Stimulated activated CD4-positive, alpha-beta T cell treated with anti-CD3 and anti-CD28 coated beads, TNF-alpha, amount 100 ng/mL, for 1 hour (primary cell): ENCODE data around the gene FBLN5.

Source experiments
- DNase-seq, 3 donors: peaks; one replicate each; pipeline ENCODE4 v3.0.0-alpha.2; 2020; ENCODE audit warnings: low read depth in 3 of 3, low spot score in 1 of 3

Gene FBLN5

DNA sequence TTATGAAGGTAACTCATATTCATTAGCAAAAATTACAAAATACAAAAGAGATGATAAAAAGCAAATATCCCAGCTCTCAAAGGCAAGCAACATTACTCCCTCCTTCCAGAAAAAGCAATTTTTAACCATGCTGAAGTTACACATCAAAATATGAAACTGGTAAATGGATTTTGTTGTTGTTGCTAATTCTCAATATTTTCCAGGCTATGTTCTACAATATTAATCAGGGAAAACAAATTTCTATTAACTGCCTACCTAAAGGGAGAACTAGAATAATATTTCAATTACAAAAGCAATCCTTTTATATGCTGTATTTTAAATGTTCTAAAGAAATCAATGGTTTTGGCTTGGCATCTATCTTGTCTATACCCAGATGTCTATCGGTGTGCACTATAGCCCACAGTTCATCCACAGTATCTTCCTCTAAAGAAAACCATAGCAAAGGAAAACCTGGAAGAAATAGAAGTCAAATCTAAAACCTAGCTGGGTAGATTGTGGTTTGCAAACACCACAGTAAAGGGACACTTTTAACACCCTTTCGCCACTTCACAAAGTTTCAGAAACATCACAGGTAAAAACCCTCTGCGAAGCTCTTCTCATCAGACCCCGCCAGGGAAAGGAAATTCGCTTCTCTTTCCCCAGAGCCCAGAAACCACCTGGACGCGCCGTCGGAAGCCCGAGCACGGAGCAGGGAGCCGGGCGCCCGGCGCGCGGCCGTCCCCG is 112.1 kb downstream of the FBLN5 start:
- peak in 1 of 3 donors; percentile 10 for DNase-seq

DNA sequence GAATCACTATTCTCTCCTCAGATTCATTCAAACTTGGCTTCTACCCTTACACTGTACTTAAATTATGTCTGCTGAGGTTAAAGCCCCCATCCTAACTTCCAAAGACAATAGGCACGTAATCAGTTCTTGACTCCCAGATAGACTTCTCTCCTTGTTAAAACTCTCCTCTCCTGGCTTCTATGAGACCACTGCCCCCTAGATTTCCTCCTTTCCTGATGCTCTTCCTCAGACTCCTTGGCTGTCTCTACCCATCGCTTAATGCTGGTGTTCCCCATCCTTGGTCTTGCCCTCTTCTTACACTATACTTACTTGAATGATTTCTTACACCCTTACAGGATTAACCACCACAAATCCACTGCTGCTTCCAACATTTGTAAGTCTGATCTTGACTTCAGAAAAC is 112.9 kb downstream of the FBLN5 start:
- no peak for DNase-seq

DNA sequence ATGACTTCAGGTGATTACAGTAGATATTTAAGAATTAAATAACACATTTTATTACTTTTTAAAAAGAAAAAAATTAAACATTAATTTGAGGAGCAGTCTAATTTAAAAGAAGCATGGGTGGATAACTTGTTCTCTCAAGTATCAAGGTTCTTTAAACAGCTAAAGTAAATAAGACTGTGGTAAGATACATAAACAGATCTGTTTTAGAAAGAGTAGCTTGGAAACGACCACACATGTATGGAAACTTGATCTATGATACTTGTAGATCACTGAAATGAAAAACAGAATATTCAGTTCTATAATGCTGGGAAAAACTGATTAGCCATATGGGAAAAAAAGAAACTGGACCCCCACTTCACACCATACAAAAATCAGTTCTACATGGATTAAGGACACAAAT is 116.2 kb downstream of the FBLN5 start:
- no peak for DNase-seq

DNA sequence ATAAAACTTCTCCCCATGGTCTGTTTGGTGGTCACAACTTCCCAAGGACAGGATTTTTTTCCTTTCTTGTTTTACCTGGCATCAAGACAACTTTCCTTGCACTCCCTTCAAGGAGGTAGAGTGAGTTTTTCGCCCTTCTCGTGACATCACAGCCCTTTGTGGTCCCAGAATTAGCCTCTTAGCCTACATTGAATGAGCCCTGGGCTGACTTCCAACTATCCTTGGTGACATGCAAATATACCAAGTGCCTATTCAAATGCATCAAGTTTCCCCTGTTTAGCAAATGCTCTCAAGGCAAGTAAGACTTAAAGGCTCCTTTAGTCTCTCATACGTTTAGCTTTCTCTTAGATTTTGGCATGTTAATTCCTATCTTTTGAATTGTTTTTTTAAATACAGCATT is 116.7 kb downstream of the FBLN5 start:
- no peak for DNase-seq

DNA sequence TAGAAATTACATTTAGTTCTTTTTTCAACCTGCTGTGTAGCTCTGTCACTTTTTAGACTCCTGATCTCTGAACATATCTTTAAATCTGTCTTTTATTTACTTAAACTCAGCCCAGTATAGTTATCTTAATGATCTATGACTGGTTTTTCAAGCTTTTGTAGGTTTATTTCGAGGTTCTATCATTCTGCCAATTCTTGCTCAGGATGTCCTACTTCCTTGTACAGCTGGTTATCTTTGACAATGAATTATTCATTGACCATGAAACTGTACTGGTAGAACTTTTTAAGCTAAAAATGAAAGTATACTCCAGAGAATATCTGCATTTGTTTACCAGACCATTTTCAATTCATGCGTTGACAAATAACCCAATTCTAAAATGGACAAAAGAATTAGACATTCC is 118.0 kb downstream of the FBLN5 start:
- DNase-seq: no peak

DNA sequence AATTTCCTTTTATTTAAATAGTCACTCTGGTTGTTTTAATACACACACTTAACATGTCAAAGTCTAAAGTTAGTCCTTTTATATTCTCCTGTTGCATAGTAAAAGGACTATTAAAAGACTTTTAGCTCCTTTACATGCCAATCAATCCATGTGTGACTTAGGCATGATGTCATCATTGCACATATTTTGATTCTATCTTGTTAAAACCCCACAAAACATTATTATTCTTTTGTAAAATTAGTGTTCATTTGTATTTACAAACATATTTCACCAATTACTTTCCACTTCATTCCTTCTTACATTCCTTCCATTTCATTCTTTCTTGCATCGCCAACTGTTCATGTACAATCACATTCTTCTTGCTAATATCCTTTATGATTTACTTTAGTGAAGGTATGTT is 119.7 kb downstream of the FBLN5 start:
- DNase-seq: no peak
